GM19238 (cell line): ENCODE measurements around the gene GPBAR1.
"Not testable (repeated sequence)": the region's sequence is repeated elsewhere in the genome, so short reads cannot be mapped to it uniquely, and the experiment has no call there.

Experiments
- DNase-seq: peaks from one replicate; pipeline ENCODE4 v3.0.0; 2011; ENCODE audit warnings: low spot score; ENCODE audit not compliant: insufficient read length

The GPBAR1 gene

GRCh38 chr2:218306184-218306920 is 45.5 kb downstream of the GPBAR1 start:
- no peak for DNase-seq

GRCh38 chr2:218307415-218308090 is 46.7 kb downstream of the GPBAR1 start:
- no peak for DNase-seq

GRCh38 chr2:218310853-218311540 is 50.2 kb downstream of the GPBAR1 start:
- DNase-seq, result no peak

GRCh38 chr2:218311541-218312266 is 50.9 kb downstream of the GPBAR1 start:
- not testable (repeated sequence) for DNase-seq

DNA sequence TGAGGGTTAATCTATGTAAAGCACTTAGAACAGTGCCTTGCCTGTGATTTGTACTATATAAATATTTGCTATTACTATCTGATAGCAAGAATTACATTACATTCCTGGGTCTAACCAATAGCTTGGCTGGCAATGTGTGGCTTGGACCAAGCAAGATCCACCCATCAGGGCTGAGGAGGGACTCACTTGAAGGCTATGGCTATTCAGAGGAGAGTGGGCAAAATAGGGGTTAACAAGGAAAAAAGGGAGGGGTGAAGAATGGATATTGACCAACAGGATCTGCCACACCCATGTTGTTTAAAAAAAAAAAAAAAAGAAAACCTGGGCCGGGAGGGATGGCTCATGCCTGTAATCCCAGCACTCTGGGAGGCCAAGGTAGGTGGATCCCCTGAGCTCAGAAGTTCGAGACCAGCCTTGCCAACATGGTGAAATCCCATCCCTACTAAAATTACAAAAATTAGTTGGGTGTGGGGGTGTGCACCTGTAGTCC is 51.5 kb downstream of the GPBAR1 start:
- no peak for DNase-seq

- no peak for DNase-seq
These were observed 52.5 kb downstream of the GPBAR1 start for GRCh38 chr2:218313356-218313755.
